GM19463 (cell line): ENCODE results near the gene CADM4.
"Not testable (repeated sequence)": the region's sequence is repeated elsewhere in the genome, so short reads cannot be mapped to it uniquely, and the experiment has no call there.

Source experiments
- ATAC-seq: cut with Tn5 transposase; IDR thresholded peaks from one replicate; pipeline ENCODE4 v1.9.1; 2021; ENCODE audit warnings: mild to moderate bottlenecking, moderate library complexity; ENCODE audit not compliant: unreplicated experiment

CADM4 gene

DNA sequence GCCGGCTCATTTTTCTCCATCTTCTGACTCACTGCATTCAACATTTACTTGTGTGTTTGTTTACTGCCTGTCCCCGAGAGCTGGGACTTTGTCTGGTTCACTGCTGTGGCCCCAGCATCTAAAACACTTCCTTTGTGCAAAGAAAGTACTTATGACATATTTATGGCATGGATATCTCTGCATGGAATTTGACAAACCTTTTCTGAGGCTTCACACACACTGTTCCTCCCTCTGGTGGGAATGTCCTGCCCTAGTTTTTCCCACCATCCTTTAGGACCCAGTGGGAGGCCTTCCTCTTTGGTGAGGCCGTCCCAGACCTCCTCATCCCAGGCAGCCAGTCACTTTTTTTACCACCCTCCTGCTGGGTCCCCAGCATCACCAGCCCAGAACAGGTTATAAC is 29.2 kb downstream of the CADM4 start:
- no peak for ATAC-seq

GRCh38 chr19:43609872-43610271 is 29.8 kb downstream of the CADM4 start:
- ATAC-seq = no peak

DNA sequence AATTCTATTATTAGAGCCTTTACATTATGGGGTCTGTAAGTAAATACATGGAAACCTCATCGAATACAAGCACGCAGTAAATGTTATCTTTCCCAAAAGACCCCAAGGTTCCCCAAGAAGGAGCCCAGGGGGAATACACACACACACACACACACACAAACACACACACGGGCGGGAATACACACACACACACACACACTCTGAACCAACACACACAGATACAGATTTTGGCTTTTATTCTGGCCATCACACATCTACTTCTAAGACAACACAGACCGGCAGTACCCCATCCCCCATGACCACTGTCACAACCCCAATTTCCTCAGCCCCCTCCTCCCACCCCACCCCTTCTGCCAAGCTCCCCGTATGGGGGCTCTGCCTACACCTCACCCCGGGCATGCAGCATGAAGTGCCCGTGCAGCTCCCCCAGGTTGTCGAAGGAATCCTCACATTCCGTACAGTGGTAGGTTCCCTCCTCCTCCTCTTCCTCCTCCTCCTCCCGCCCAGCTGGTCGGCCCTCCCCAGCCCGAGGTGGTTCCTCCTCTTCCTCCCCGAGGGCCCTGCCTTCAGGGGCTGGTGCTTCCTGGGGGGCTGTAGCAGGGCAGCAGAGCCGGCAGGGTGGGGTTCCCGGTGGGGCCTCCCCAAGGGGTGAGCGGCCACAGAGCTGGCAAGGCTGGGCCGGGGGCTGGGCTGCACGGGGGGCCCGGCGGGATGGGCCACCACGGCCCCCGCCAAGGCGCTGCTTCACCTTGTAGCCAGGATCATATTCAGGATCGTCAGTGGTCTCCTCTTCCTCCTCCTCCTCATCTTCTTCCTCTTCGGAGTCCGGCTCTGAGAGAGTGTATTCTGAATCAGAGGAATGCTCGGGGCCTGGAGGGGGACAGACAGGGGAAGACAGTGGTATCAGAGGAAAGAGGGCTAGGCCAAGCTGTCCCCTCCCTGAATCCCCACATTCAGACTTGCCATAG is 32.1 kb downstream of the CADM4 start:
- no peak for ATAC-seq

DNA sequence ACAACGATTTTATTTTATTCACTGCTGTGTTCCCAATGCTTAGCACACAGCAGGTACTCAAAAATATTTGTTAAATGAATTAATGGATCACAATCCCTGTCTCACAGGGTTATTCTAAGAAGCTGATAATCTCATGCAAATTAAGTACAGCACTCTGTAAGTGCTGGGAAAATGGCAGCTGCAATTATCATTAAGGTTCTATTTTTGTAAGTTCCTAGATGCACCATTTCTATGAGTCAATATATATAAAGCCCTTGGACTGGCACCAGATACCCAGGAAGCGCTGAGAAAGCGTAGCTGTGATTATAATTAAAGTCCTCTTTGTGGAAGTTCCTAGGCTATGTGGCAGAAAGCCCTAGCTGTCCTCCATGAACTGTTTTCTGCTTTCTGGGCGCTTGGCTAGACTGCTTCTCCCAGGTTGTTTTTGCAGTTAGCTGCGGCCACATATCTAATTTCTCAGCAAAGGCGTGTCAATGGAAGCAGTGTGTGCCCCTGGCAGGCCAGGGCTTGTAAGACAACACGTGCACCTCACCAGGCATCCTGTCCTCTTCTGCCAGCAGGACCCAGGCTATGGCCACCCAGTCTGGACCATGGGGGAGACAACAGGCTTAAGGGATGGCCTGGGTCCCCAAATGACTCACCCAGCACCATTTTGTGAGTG is 33.0 kb downstream of the CADM4 start:
- no peak for ATAC-seq

- ATAC-seq = no peak
Measured at GRCh38 chr19:43605875-43606568, 33.6 kb downstream of the CADM4 start.

GRCh38 chr19:43600326-43600725 is 39.3 kb downstream of the CADM4 start:
- ATAC-seq = not testable (repeated sequence)

DNA sequence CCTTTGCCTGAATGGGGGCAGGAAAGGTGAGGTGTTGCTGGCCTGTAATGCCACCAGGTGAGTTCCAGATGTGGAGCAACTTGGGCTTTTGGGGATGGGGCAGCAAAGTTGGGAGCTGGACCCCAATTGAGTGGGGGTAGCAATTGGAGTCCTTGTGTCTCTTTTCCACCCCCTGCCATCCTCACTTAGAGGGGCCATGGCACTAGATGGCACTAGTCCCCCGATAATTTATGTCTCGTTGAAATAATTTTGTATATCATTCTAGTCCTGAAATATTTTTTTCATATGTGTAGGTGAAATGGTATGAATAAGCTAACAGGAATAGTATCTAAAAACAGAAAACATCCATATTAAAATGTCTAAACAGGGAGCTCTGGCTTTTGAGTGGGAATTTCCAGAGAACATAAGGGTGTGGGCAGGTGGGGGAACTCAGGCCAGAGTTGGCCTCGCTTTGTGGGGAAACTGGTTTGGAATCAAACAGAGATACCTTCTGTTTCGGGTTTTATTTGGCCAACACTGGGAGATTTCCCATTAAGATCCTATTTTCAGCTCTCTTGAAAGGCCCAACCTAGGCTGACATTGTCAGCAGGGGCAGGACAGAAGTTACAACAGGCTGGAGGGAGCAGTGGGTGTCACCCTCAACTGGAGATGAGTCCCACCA is 39.9 kb downstream of the CADM4 start:
- no peak for ATAC-seq

GRCh38 chr19:43598445-43599240 is 41.0 kb downstream of the CADM4 start:
- no peak for ATAC-seq

- ATAC-seq = no peak
Measured at GRCh38 chr19:43597876-43598275, 41.8 kb downstream of the CADM4 start.

DNA sequence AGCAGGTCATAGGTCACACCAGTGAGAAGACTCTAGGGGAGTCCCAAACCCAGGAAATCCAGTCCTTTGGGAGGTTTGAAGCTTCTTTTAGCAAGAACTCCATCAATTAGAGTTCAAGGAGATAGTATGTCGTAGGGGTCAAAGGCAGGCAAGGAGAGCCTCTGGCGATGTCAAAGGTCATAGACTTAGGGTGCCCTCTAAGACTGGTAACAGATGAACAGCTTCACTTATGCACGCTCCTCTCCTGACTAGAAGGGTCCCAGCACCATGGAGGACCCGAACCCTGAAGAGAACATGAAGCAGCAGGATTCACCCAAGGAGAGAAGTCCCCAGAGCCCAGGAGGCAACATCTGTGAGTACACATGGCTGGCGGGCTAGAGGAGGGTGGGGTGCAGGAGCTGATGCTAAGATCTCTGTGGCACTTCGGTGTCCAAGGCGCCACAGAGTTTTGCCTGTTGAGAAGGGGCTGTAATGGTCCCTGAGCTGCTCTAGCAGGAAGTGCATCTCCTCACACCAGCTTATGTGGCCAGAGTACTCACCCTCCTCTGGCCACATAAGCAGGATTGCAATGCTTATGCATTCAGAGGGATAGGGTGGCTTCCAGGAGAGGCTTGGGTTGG is 42.7 kb downstream of the CADM4 start:
- ATAC-seq = no peak

- peak; percentile 84 for ATAC-seq
Measured at GRCh38 chr19:43595999-43596841, 43.4 kb downstream of the CADM4 start, which contains the start of the genes IRGQ and ZNF576. Gene IRGQ, minus strand, starts transcription at chr19:43596134. Its CDS starts 796 bp downstream, at chr19:43595338. Gene ZNF576, plus strand, starts transcription at chr19:43596595. Its CDS starts 514 bp downstream, at chr19:43597109.

- ATAC-seq = no peak
Measured at GRCh38 chr19:43595605-43595998, 44.0 kb downstream of the CADM4 start.

DNA sequence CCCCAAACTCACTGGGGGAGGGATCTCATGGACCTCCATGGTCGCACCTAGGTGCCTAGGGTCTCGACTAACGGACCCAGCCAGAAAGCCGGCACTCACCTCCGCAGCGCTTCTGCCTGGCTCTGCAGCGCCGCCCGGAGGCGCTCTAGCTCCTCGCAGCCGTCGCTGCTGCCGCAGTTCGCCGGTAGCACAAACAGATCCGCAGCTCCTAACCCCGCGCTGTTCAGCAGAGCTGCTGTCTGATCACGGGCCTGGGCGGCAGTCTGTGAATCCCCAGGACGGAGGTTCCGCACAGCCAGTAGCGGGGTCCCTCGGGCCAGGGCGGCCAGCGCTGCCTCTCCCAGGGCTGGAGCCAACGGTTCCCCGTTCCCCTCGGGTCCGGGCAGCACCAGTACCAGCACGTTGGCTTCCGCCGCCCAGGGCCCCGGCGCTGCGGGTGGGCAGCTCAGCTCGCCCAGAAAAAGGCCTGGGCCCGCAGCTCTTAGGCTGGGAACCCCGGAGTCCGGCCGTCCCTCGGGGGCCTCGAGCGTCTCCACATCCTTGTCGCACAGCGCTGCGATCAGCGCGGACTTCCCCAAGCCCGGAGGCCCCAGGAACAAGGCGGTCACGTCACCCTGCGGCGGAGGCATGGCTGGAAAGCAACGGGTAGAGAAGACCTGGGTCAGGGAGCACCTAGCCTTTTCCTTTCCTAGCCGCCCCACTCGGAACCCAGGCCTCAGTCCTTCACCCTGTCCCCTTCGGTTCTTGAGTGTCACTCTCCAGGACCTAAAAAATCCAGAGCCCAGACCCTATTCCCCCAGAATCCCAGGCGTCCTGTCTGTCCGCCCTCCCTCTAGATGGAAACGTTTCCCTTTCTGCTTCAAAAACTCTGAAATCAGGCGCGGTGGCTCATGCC is 44.7 kb downstream of the CADM4 start:
- ATAC-seq = peak; percentile 41

DNA sequence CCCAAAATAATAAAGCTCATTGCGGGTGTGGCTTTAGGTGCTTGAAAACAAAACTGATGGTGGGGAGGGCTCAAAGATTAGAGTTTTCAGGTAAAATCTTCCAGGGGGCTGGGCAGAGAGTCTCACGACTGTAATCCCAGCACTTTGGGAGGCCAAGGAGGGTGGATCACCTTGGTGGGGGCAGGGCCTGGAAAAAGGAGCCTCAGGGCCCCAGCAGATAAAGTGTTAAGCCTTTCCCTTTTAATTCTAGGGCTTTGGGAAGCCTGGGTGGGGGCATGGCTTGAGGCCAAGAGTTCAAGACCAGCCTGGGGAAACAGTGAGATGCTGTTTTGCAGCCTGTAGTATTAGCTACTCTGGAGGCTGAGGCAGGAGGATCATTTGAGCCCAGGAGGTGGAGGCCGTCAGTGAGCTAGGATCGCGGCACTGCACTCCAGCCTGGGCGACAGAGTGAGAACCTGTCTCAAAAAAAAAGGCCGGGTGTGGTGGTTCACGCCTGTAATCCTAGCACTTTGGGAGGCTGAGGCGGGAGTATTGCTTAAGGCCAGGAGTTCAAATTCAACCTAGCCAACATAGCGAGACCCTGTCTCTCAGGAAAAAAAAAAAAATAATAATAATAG is 45.5 kb downstream of the CADM4 start:
- no peak for ATAC-seq

DNA sequence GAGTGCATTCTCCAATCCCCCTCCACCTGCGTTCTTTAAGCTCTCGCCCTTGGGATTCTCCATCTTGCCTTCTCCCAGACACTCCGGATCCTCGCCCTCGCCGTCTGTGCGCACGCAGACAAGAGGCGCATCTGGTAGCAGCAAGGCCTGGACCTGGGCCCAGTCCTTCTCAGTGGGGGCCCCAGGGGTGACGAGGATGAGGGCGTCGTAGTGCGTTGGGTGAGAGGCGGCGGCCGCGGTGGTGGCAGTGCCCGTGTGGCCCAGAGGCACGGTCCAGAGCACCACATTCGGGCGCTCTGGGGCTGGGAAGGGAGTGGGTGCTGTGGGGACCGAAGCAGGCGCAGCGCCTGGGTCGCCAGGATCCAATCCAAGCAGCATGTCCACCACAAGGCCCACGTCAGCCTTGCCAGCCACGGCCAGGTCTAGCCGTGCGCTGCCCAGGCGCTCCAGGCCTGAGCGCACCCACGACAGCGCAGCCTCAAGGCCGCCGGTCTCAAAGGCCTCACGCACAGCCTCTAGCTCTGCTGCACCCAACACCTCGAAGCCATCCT is 46.8 kb downstream of the CADM4 start:
- ATAC-seq = no peak

GRCh38 chr19:43591904-43592772 is 47.5 kb downstream of the CADM4 start:
- ATAC-seq = no peak
